ENCODE measurements around the gene RIPK4. TPM values are rescaled to one million over a fixed set of nuclear protein-coding genes. Genes with fewer than 3 reads are reported as not detected.
"Not testable (repeated sequence)": the region's sequence is repeated elsewhere in the genome, so short reads cannot be mapped to it uniquely, and the experiment has no call there.

RIPK4 gene
- total RNA-seq, 1 donor from 2014 or later = not detected

DNA sequence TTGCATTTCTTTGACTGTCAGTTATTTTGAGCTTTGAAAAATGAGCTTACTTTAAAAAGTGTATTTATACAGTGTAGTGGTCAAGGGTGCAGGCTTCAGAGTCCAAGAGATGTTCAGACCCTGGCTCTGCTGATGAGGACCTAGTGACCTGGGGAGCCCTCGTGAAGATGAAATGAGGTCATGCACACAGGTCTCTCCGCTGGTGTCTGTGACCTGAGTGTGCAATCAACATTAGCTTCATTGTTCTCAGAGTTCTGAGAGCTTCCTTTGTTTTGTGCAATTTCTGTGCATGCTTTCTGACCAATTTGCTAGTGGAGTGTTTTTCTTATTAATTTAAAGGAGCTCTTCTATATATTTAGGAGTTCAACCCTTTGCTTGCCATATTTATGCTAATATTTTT is 71.3 kb downstream of the RIPK4 start:
- Mint-ChIP-seq H3K4me1 (peaks cover 12% of the 10 kb centered on the region), H3K27ac (ENCODE audit: unreplicated experiment) (no peak overlapping the region), H3K9me3 (peaks cover 9% of the 10 kb centered on the region), H3K27me3 (ENCODE audit: low read depth) (peaks cover 4% of the 10 kb centered on the region), H3K36me3 (ENCODE audit: low read depth) (no peaks in the 10 kb centered on the region), H3K4me3 (no peak overlapping the region)
- TF ChIP-seq, protein P1, sequence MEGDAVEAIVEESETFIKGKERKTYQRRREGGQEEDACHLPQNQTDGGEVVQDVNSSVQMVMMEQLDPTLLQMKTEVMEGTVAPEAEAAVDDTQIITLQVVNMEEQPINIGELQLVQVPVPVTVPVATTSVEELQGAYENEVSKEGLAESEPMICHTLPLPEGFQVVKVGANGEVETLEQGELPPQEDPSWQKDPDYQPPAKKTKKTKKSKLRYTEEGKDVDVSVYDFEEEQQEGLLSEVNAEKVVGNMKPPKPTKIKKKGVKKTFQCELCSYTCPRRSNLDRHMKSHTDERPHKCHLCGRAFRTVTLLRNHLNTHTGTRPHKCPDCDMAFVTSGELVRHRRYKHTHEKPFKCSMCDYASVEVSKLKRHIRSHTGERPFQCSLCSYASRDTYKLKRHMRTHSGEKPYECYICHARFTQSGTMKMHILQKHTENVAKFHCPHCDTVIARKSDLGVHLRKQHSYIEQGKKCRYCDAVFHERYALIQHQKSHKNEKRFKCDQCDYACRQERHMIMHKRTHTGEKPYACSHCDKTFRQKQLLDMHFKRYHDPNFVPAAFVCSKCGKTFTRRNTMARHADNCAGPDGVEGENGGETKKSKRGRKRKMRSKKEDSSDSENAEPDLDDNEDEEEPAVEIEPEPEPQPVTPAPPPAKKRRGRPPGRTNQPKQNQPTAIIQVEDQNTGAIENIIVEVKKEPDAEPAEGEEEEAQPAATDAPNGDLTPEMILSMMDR (conservative IDR thresholded peaks at IDR 0.05) = no peak
- DNase-seq (ENCODE audit: low read depth, low spot score) = no peak

DNA sequence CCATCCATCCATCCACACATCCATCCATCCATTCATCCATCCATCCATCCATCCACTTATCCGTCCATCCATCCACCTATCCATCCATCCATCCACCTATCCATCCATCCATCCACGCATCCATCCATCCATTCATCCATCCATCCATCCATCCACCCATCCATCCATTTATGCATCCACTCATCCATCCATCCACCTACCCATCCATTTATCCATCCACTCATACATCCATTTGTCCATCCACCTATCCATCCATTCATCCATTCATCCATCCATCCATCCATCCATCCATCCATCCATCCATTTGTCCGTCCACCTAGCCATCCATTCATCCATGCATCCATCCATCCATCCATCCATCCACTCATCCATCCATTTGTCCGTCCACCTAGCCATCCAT is 72.8 kb downstream of the RIPK4 start:
- H3K36me3 Mint-ChIP-seq (ENCODE audit: low read depth); H3K27ac Mint-ChIP-seq (ENCODE audit: unreplicated experiment); DNase-seq (ENCODE audit: low read depth, low spot score); H3K27me3 Mint-ChIP-seq (ENCODE audit: low read depth); H3K4me3 Mint-ChIP-seq: not testable (repeated sequence)
- H3K9me3 Mint-ChIP-seq = peaks cover 11% of the 10 kb centered on the region
- H3K4me1 Mint-ChIP-seq = peaks cover 12% of the 10 kb centered on the region

DNA sequence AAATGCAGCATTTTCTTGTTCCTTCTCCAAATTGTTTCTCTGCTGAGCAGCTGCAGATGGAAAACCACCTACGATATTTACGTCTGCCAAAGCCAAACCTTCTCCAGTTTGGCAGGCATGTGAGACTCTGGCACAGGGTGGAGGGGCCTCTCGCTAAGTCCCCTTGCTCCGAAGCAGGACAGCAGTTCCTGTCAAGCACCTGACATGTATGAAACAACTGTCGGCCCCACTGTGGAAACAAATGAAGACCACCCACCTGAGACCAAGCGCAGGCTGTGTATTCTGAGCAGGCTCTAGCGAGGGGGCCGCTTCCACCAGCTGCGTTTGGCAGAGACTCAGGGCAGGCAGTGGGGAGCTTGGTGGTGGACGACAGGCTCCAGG is 74.7 kb downstream of the RIPK4 start:
- Mint-ChIP-seq H3K4me1 (peaks cover 12% of the 10 kb centered on the region), H3K4me3 (no peak overlapping the region), H3K9me3 (peaks cover 11% of the 10 kb centered on the region), H3K36me3 (ENCODE audit: low read depth) (no peaks in the 10 kb centered on the region), H3K27me3 (ENCODE audit: low read depth) (peaks cover 4% of the 10 kb centered on the region), H3K27ac (ENCODE audit: unreplicated experiment) (no peak overlapping the region)
- TF ChIP-seq, protein P1 (conservative IDR thresholded peaks at IDR 0.05) = no peak
- DNase-seq (ENCODE audit: low read depth, low spot score) = no peak

DNA sequence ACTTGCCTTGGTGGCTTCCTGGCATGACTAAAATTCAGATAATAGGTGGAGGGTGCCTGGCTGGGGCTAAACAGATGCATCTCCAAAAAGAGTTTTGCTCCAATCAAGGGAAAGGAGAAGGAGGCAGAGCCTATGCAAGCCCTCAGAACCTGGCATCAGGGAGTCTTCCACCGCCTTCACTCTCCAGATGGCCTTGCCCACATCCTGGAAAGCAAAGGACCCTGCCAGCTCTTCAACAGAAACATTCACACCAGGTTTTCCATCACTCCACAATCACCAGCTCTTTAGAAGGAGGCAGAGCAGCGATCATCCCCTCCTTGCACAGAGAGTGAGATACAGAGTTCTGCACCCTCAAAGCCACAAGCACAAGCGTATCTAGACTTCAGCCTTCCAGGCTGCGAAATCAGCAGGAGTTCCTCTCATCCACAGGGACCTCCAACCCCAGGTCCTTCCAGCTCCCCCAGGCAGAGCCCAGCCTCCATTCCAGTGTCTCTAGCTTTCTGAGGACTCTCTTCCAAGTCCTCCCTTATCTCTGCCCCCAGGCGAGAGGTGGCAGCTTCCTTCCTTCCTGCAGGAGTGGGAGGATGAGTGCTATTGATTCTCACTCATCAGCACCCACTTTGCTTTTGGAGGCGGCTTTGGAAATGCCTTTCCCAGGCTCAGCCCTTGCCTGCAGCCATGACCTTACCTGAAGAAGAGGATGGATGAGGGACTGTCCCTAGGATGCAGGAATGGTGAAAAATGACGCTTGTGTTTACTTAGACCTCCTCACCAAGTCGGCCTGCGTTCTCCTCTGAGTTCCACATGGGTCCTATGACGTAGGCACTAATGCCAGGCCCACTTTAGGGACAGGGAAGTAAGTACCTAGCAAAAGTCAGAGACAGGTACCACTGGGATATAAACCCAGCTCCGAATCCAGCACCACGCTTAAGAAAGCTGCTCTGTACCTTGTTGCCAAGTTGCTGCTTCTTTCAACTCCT is 75.4 kb downstream of the RIPK4 start:
- Mint-ChIP-seq H3K4me1 (peaks cover 19% of the 10 kb centered on the region), H3K27me3 (ENCODE audit: low read depth) (peaks cover 4% of the 10 kb centered on the region), H3K9me3 (peaks cover 11% of the 10 kb centered on the region)

More for the DNA sequence above, 75.4 kb downstream of the RIPK4 start:
- Mint-ChIP-seq H3K4me3 (no peak overlapping the region), H3K27ac (ENCODE audit: unreplicated experiment) (no peak overlapping the region), H3K36me3 (ENCODE audit: low read depth) (no peaks in the 10 kb centered on the region)
- DNase-seq (ENCODE audit: low read depth, low spot score) = no peak
- TF ChIP-seq, protein P1 (conservative IDR thresholded peaks at IDR 0.05) = no peak

Small RNA genes within 50 kb of the gene (microRNA-seq; reads per million reads assigned to microRNA genes)
- not detected for gene MIR6814

Other genes starting within 250 kb of the RIPK4 start
- 11.6 and 12.0 TPM in 2 replicates for gene PRDM15, start 112.3 kb upstream of the RIPK4 start, total RNA-seq
- gene C2CD2, start 187.0 kb upstream of the RIPK4 start, total RNA-seq = 12.5 and 13.0 TPM in 2 replicates
- gene ZBTB21, start 243.3 kb upstream of the RIPK4 start, total RNA-seq = 16.4 and 16.6 TPM in 2 replicates